ENCODE results near the gene BRD3OS. TPM values are rescaled to one million over a fixed set of nuclear protein-coding genes. Genes with fewer than 3 reads are reported as not detected.

Gene BRD3OS
- total and polyA plus RNA-seq, 2 of the 13 experiments (the other 11 are each of a cell fraction or from before 2014, with no cell fraction given) = 4.9 to 5.7 TPM

DNA sequence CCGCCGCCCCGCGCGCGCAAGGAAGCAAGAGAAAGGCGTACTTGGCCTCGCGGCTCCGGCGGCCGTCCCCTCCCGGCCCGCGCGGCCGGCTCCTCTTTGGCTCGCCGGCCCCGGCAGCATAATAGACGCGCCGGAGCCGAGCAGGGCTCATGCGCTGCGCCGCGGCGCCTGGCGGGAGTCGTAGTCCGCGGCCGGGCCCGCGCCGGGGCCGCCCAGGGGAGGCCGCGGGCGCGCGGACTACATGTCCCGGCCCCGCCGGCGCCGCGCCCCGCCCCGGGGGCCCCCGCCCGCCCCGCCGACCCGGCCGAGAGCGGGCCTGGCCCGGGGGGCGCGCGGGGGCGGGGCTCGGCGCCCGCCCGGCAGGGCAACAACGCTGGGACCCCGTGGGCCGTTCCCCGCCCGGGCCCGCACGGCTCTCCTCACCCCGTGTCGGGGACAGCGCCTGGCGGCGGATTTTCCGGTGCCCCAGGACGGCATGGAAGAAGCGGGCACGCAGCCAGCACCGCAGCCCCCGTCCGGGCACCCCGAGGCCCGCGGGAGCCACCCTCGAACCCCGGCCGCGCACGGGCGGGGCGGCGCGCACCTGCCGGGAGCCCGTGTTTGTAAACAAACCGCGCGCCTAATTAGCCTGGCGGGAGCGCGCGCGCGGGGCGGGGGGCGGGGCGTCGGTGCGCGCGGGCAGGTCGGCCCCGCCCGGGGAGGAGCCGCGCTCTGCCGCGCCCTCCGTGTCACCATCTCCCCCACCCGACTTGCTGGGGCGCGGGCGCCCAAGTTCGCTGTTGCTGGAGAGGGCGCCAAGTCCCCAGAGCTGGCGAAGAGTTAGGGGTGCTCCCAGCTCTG, 42.8 kb downstream of the BRD3OS start, which contains the start of gene BRD3 (continued):
- TF ChIP-seq, protein P1, sequence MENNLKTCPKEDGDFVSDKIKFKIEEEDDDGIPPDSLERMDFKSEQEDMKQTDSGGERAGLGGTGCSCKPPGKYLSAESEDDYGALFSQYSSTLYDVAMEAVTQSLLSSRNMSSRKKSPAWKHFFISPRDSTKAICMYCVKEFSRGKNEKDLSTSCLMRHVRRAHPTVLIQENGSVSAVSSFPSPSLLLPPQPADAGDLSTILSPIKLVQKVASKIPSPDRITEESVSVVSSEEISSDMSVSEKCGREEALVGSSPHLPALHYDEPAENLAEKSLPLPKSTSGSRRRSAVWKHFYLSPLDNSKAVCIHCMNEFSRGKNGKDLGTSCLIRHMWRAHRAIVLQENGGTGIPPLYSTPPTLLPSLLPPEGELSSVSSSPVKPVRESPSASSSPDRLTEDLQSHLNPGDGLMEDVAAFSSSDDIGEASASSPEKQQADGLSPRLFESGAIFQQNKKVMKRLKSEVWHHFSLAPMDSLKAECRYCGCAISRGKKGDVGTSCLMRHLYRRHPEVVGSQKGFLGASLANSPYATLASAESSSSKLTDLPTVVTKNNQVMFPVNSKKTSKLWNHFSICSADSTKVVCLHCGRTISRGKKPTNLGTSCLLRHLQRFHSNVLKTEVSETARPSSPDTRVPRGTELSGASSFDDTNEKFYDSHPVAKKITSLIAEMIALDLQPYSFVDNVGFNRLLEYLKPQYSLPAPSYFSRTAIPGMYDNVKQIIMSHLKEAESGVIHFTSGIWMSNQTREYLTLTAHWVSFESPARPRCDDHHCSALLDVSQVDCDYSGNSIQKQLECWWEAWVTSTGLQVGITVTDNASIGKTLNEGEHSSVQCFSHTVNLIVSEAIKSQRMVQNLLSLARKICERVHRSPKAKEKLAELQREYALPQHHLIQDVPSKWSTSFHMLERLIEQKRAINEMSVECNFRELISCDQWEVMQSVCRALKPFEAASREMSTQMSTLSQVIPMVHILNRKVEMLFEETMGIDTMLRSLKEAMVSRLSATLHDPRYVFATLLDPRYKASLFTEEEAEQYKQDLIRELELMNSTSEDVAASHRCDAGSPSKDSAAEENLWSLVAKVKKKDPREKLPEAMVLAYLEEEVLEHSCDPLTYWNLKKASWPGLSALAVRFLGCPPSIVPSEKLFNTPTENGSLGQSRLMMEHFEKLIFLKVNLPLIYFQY (CRISPR knock-in tag; IDR thresholded peaks at IDR 0.05; ENCODE audit: borderline replicate concordance) = no peak
- TF ChIP-seq KDM5B (CRISPR knock-in tag; IDR thresholded peaks at IDR 0.05; ENCODE audit: borderline replicate concordance) (peak; percentile 50; the same call in 1 of the 2 replicates), ZNF777 (CRISPR knock-in tag; IDR thresholded peaks at IDR 0.05) (peak; percentile 82), KLF12 (CRISPR knock-in tag; IDR thresholded peaks at IDR 0.05; ENCODE audit: borderline replicate concordance) (peak; percentile 53; the same call in 1 of the 2 replicates), ZNF296 (CRISPR knock-in tag; conservative IDR thresholded peaks at IDR 0.05) (no peak), SIX1 (CRISPR knock-in tag; IDR thresholded peaks at IDR 0.05; ENCODE audit: borderline replicate concordance) (no peak), TRAFD1 (CRISPR knock-in tag; IDR thresholded peaks at IDR 0.05; ENCODE audit: borderline replicate concordance) (no peak), TAF15 (IDR thresholded peaks at IDR 0.05; ENCODE audit: low read depth, low read length, poor library complexity, severe bottlenecking) (no peak), TP53 (CRISPR knock-in tag; conservative IDR thresholded peaks at IDR 0.05) (no peak), HDAC1 (CRISPR knock-in tag; IDR thresholded peaks at IDR 0.05) (0 out of 2 replicates have a peak, but pooled peaks have one; percentile 21), CENPT (CRISPR knock-in tag; IDR thresholded peaks at IDR 0.05; ENCODE audit: low read depth) (no peak), NPAS2 (CRISPR knock-in tag; IDR thresholded peaks at IDR 0.05; ENCODE audit: borderline replicate concordance) (no peak), ZNF775 (CRISPR knock-in tag; IDR thresholded peaks at IDR 0.05; ENCODE audit: borderline replicate concordance) (no peak), MEF2D (CRISPR knock-in tag; IDR thresholded peaks at IDR 0.05) (no peak), SAP130 (CRISPR knock-in tag; IDR thresholded peaks at IDR 0.05; ENCODE audit: low read depth) (peak; percentile 58; the same call in 1 of the 2 replicates), PATZ1 (CRISPR knock-in tag; IDR thresholded peaks at IDR 0.05) (0 out of 2 replicates have a peak, but pooled peaks have one; percentile 21), ZNF260 (CRISPR knock-in tag; IDR thresholded peaks at IDR 0.05; ENCODE audit: borderline replicate concordance, low read depth) (no peak), ZIK1 (CRISPR knock-in tag; IDR thresholded peaks at IDR 0.05; ENCODE audit: borderline replicate concordance, low read depth) (no peak; the same call in 1 of the 2 replicates), MIER3 (CRISPR knock-in tag; IDR thresholded peaks at IDR 0.05; ENCODE audit: borderline replicate concordance) (no peak), SPEN (CRISPR knock-in tag; IDR thresholded peaks at IDR 0.05; ENCODE audit: low read depth) (0 out of 2 replicates have a peak, but pooled peaks have one; percentile 11)
